Aorta (tissue), 5 donors: ENCODE results near the gene ARHGAP33. TPM values are rescaled to one million over a fixed set of nuclear protein-coding genes. Genes with fewer than 3 reads are reported as not detected.

Experiments used
- ATAC-seq: fragments of 200-7000 bp; cut with Tn5 transposase; one replicate; pipeline ENCODE4 v1.9.1; 2022; ENCODE audit warnings: moderate library complexity; ENCODE audit not compliant: low FRiP score
- DNase-seq, 2 donors: peaks; one replicate each; pipeline ENCODE4 v3.0.0-alpha.2; 2020
- H3K27ac ChIP-seq, 2 donors: one replicate each; pipeline ENCODE4 v1.5.1; 2013; ENCODE audit warnings: low read length in 2 of 2, mild to moderate bottlenecking in 2 of 2, moderate library complexity in 2 of 2, control low read depth in 1 of 2, inconsistent platforms in 1 of 2, low read depth in 1 of 2
- H3K27me3 ChIP-seq, 2 donors: one replicate each; pipeline ENCODE4 v1.6.1; 2013; ENCODE audit warnings: control low read depth in 1 of 2, low read length in 1 of 2, mild to moderate bottlenecking in 1 of 2, moderate library complexity in 1 of 2; ENCODE audit not compliant: insufficient read depth in 2 of 2, control insufficient read depth in 1 of 2
- H3K36me3 ChIP-seq, 2 donors: one replicate each; pipeline ENCODE4 v1.6.1; 2013; ENCODE audit warnings: control low read depth in 1 of 2, low read length in 1 of 2, mild to moderate bottlenecking in 1 of 2; ENCODE audit not compliant: insufficient read depth in 2 of 2, control insufficient read depth in 1 of 2
- H3K4me1 ChIP-seq, 2 donors: one replicate each; pipeline ENCODE4 v1.6.1; 2013; ENCODE audit warnings: low read length in 2 of 2, control low read depth in 1 of 2, mild to moderate bottlenecking in 1 of 2, moderate library complexity in 1 of 2; ENCODE audit not compliant: insufficient read depth in 2 of 2, control insufficient read depth in 1 of 2
- H3K4me3 ChIP-seq, 2 donors: one replicate each; pipeline ENCODE4 v1.5.1; 2013; ENCODE audit warnings: low read length in 2 of 2, control low read depth in 1 of 2, mild to moderate bottlenecking in 1 of 2
- H3K9me3 ChIP-seq: one replicate; pipeline ENCODE4 v1.6.1; 2013; ENCODE audit warnings: mild to moderate bottlenecking, low read length; ENCODE audit not compliant: control insufficient read depth
- WGBS, 2 donors: extraction: QIAGEN DNeasy Blood & Tissue Kit; methylation state at CpG; one replicate each; pipeline ENCODE4 v1.1.7; 2013; 5-methylcytosine and 5-hydroxymethylcytosine counted together
- intact Hi-C, 2 donors: fragments of 100-400 bp; cut with DNase I; formaldehyde crosslinking; loops; one replicate each; pipeline versions ENCODE4 v1.14.2 to v1.15.0; 2022
- polyA plus RNA-seq, 2 donors: library from polyadenylated mRNA; stranded (reverse); fragments of 200-250 nt; gene quantifications; one replicate each; pipeline ENCODE4 v1.2.3, GENCODE V29; 2013
- total RNA-seq, 2 donors: library from RNA; stranded (reverse); fragmentation: NEBNext Ultra II Directional; extraction: Animal tissue kit (Norgen Biotek cat#: 25700); gene quantifications; one replicate each; pipeline ENCODE4 v1.2.1, GENCODE V29; 2021
- donor health status: healthy with polysubstance abuse.
- donor health status: Bipolar disorder and iron deficiency.
- donor health status: DM: no; HTN: no; CAD: no.
- donor health status: DM: no; HTN: no; CAD: no.
- donor health status: DM: yes; HTN: yes; CAD: no.

Gene ARHGAP33
- total and polyA plus RNA-seq, 4 donors = 1.9 to 27.8 (median 17.2) TPM

- H3K27me3 ChIP-seq = no peaks in the 10 kb centered on the region
- ATAC-seq (no peak), DNase-seq (no peak)
- no peak overlapping the region for H3K4me3 ChIP-seq
- no peaks in the 10 kb centered on the region for H3K36me3 ChIP-seq
- H3K4me1 ChIP-seq = no peaks in the 10 kb centered on the region
- no peak overlapping the region for H3K27ac ChIP-seq
- intact Hi-C loops = no loop called here
- 53 to 55% methylated on average over 9 of the region's 9 CpGs for WGBS, 2 donors
- no peaks in the 10 kb centered on the region for H3K9me3 ChIP-seq
Measured at GRCh38 chr19:35773020-35773806, 2.2 kb upstream of the ARHGAP33 start.

GRCh38 chr19:35774274-35775045 is 904 bp upstream of the ARHGAP33 start:
- Histone ChIP-seq H3K4me1 (no peaks in the 10 kb centered on the region), H3K4me3 (no peak overlapping the region), H3K27ac (no peak overlapping the region), H3K36me3 (no peaks in the 10 kb centered on the region), H3K27me3 (no peaks in the 10 kb centered on the region), H3K9me3 (no peaks in the 10 kb centered on the region)
- intact Hi-C loops = loop anchor here in 1 of 2 donors (5.0 kb wide), 1 partner anchor 103 kb away; no protein-coding TSS in a partner anchor
- 34 to 40% methylated on average over 16 of the region's 16 CpGs for WGBS, 2 donors
- no peak for ATAC-seq
- peak in 1 of 2 donors; percentile 66 for DNase-seq

- WGBS, 2 donors = 8 to 14% methylated on average over 9 of the region's 9 CpGs
- intact Hi-C loops = loop anchor here in 1 of 2 donors (5.0 kb wide), 1 partner anchor 102 kb away; no protein-coding TSS in a partner anchor
- DNase-seq (no peak), ATAC-seq (no peak)
- Histone ChIP-seq H3K4me1 (no peaks in the 10 kb centered on the region), H3K4me3 (no peak overlapping the region), H3K27ac (no peak overlapping the region), H3K36me3 (no peaks in the 10 kb centered on the region), H3K27me3 (no peaks in the 10 kb centered on the region), H3K9me3 (no peaks in the 10 kb centered on the region)
Measured at GRCh38 chr19:35775046-35775297, 392 bp upstream of the ARHGAP33 start.

DNA sequence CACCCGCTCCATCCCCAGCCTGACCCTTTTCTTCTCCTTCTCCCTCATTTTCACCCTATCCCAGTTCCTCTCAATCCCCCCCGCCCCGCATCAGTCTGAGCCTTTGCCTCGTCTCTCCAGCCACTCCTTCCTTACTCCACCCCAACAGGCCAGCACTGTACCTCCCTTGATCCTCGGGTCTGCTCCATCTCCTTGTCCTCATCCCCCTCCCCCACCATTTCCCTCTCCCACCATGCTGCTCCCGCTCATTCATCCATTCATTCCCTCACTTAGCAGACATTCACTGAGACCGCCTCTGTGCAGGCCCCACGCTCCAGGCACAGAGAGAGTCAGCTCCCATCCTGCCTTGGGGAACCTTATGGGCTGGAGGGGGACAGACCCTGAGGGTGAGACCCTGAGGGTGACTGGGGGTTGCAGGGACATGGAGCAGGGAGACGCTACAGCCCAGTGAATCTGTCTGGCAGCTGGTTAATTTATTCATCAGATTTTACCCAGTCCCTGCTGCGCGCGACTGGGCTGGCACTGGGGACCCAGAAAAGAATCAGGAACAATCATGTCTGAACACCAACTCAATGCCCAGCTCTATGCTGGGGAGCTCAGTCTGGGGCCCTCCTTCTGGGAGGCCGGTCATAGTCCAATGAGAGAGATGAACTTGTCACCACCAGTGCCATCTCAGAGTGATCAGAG is 881 bp downstream of the ARHGAP33 start:
- no peak overlapping the region for H3K27ac ChIP-seq
- no peaks in the 10 kb centered on the region for H3K27me3 ChIP-seq
- DNase-seq (no peak), ATAC-seq (no peak)
- WGBS, 2 donors = 45 to 49% methylated on average over 13 of the region's 13 CpGs
- H3K4me3 ChIP-seq = peak overlapping the region; percentile 73 to 91
- no peaks in the 10 kb centered on the region for H3K9me3 ChIP-seq
- intact Hi-C loops = loop anchor here in 1 of 2 donors (5.0 kb wide), 1 partner anchor 101 kb away; no protein-coding TSS in a partner anchor
- peaks cover 0 to 1% of the 10 kb centered on the region in 2 donors for H3K36me3 ChIP-seq
- H3K4me1 ChIP-seq = no peaks in the 10 kb centered on the region

- WGBS, 2 donors = 64 to 73% methylated on average over 19 of the region's 19 CpGs
- intact Hi-C loops = loop anchor here in 1 of 2 donors (5.0 kb wide), 1 partner anchor 100 kb away; no protein-coding TSS in a partner anchor
- peaks cover 0 to 1% of the 10 kb centered on the region in 2 donors for H3K36me3 ChIP-seq
- DNase-seq (peak in 1 of 2 donors; percentile 69), ATAC-seq (no peak)
- H3K9me3 ChIP-seq = no peaks in the 10 kb centered on the region
- no peak overlapping the region for H3K27ac ChIP-seq
- H3K4me1 ChIP-seq = no peaks in the 10 kb centered on the region
- no peak overlapping the region for H3K4me3 ChIP-seq
- no peaks in the 10 kb centered on the region for H3K27me3 ChIP-seq
Measured at GRCh38 chr19:35777086-35777841, 1.9 kb downstream of the ARHGAP33 start.

DNA sequence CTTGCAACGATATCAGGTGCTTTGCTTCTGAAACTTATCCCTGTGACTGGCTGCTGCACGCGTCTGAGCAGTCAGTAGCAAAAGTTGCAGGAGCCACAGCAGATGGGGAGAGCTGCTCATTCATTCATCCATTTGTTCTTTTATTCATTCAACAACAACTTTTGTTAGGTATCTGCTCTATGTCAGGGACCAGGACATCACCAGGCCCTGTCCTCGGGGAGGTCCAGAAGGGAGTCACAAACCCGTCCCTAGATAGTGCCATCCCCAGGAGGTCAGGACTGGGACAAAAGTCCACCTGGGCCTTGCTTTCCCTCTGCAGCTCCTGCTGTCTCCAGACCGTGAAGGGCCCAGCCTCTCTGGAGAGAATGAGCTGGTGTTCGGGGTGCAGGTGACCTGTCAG is 2.6 kb downstream of the ARHGAP33 start:
- Histone ChIP-seq H3K27ac (no peak overlapping the region), H3K27me3 (no peaks in the 10 kb centered on the region), H3K9me3 (no peaks in the 10 kb centered on the region), H3K4me1 (no peaks in the 10 kb centered on the region), H3K4me3 (no peak overlapping the region), H3K36me3 (peaks cover 0 to 1% of the 10 kb centered on the region in 2 donors)
- 85 to 91% methylated on average over 7 of the region's 7 CpGs for WGBS, 2 donors
- DNase-seq (no peak), ATAC-seq (no peak)
- intact Hi-C loops = loop anchor here in 1 of 2 donors (5.0 kb wide), 1 partner anchor 99 kb away; no protein-coding TSS in a partner anchor

DNA sequence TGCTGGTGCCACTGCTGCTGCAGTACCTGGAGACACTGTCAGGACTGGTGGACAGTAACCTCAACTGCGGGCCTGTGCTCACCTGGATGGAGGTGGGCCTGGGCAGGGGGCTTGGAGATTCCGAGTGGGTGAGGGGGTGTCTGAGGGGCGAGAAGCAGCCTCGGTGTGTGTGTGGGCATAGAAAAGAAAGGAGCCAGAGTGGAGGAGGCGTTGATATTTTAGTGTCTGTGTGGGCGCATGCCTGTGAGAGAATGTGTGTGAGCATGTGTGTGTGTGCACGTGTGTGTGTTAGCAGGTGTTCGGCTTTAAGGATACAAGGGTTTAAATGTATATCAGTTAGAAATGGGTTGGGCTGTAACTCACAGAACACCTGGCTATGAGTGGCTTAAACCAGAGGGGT is 3.7 kb downstream of the ARHGAP33 start:
- Histone ChIP-seq H3K4me3 (no peak overlapping the region), H3K9me3 (no peaks in the 10 kb centered on the region), H3K4me1 (no peaks in the 10 kb centered on the region), H3K36me3 (peaks cover 0 to 1% of the 10 kb centered on the region in 2 donors), H3K27ac (no peak overlapping the region), H3K27me3 (no peaks in the 10 kb centered on the region)
- DNase-seq = no peak
- intact Hi-C loops = loop anchor here in 1 of 2 donors (5.0 kb wide), 1 partner anchor 98 kb away; no protein-coding TSS in a partner anchor
- 90 to 92% methylated on average over 8 of the region's 8 CpGs for WGBS, 2 donors
- no peak for ATAC-seq

GRCh38 chr19:35780058-35780457 is 4.7 kb downstream of the ARHGAP33 start:
- Histone ChIP-seq H3K27ac (no peak overlapping the region), H3K27me3 (no peaks in the 10 kb centered on the region), H3K4me3 (no peak overlapping the region), H3K36me3 (peaks cover 0 to 1% of the 10 kb centered on the region in 2 donors), H3K4me1 (no peaks in the 10 kb centered on the region), H3K9me3 (no peaks in the 10 kb centered on the region)
- no peak for DNase-seq
- intact Hi-C loops = no loop called here
- ATAC-seq = no peak
- 94% methylated on average over 12 to 16 of the region's 16 CpGs for WGBS, 2 donors
